ENCODE data around the gene PLLP. TPM values are rescaled to one million over a fixed set of nuclear protein-coding genes. Genes with fewer than 3 reads are reported as not detected.

PLLP gene
- total and polyA plus RNA-seq, 10 of the 15 experiments (the other 5 are each of a cell fraction or from before 2014, with no cell fraction given) = 0.21 to 5.8 (median 0.67) TPM

DNA sequence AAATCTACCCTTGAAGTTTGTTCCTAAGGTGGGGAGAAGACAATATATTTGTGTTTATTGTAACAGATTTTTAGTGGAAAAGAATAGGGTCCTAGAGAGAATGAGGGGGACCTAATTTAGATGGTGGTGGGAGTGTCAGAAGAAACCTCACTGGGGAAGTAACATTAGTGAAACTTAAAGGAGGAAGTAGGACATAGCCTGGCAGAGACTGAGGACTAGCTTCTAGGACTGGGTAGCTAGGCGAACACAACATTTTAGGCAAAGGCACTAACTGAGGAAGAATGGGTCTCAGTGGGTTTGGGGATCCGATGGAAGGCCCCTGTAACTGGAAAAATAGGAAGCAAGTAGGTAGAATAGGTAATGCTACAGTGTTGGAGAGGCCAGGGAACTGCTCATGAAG is 43.6 kb downstream of the PLLP start (continued):
- peak; percentile 49; the same call in 1 of the 2 replicates for TF ChIP-seq PML (IDR thresholded peaks at IDR 0.05; ENCODE audit: low read length)
- TF ChIP-seq WRNIP1 (IDR thresholded peaks at IDR 0.05; ENCODE audit: borderline replicate concordance, low read depth, low read length) = no peak
- peak; percentile 42; the same call in 1 of the 2 replicates for TF ChIP-seq IKZF1 (conservative IDR thresholded peaks at IDR 0.05)

DNA sequence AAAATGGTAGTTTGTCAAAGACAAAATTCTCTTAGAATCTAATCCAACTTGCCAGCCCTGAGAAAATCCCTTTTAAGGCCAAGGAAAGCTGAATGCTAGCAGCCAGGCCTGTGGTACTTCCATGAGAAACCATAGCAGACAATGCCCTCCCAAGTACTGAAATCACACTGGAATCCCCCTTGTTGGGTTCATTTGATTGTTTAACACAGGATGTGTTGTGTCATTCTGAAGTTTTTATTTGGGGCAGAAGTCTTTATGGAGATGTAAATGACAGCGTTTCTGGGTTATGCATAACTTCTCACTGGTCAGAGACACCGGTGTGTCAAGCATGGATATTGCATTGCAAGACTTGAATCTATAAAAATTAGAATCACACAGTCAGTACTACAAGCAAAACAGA is 45.4 kb downstream of the PLLP start:
- H3K27ac ChIP-seq (ENCODE audit: control insufficient read depth, insufficient read depth) = peak overlapping the region; percentile 54; the same call in 1 of the 2 replicates
- H3K9me3 ChIP-seq (replicated peaks; ENCODE audit: control insufficient read depth, insufficient read depth, low read length) = no peaks in the 10 kb centered on the region
- H2AFZ ChIP-seq (ENCODE audit: control insufficient read depth, low read depth, low read length) = no peak overlapping the region
- WGBS (ENCODE audit: insufficient coverage, insufficient replicate concordance, low lambda C conversion rate, missing lambda C conversion rate) = 12% methylated on average over 2 of the region's 2 CpGs
- ChIA-PET CTCF (interaction anchor here (1.1 to 1.4 kb wide), 2 partner anchors 9 to 39 kb away, joined by 3 to 6 read pairs; no protein-coding TSS in a partner anchor), SMC1A (ENCODE audit: uncharacterized antibody, unreplicated experiment) (interaction anchor here (0.8 to 1.2 kb wide), 2 partner anchors 14 to 52 kb away, joined by 3 to 4 read pairs; no protein-coding TSS in a partner anchor), POLR2A (no interaction called here), RAD21 (ENCODE audit: unreplicated experiment) (interaction anchor here (0.8 kb wide), 1 partner anchor 52 kb away, joined by 3 read pairs; no protein-coding TSS in a partner anchor)
- no peaks in the 10 kb centered on the region for H4K20me1 ChIP-seq (ENCODE audit: control insufficient read depth, insufficient read depth)
- H3K4me3 ChIP-seq = no peak overlapping the region
- ATAC-seq (peak; percentile 70), DNase-seq (ENCODE audit: low read depth, low spot score) (no peak), FAIRE-seq (no peak)
- no peaks in the 10 kb centered on the region for H3K79me2 ChIP-seq (ENCODE audit: control insufficient read depth, insufficient read depth, low read length)
- intact Hi-C loops (cut with micrococcal nuclease; ENCODE audit: unreplicated experiment) (no loop called here), in situ Hi-C loops (cut with MboI) (no loop called here)
- no peak overlapping the region for H3K9ac ChIP-seq (ENCODE audit: control insufficient read depth, insufficient read depth, low read length)
- H3K4me2 ChIP-seq (ENCODE audit: control insufficient read depth, insufficient read depth) = no peak overlapping the region
- TSS peak; percentile 36 for BruUV-seq (replicated peaks)
- peaks cover 23% of the 10 kb centered on the region for H3K4me1 ChIP-seq (ENCODE audit: control insufficient read depth, insufficient read depth, low read length)
- H3K36me3 ChIP-seq (ENCODE audit: control insufficient read depth in 2 of 2, insufficient read depth in 2 of 2, low read length in 1 of 2) = peaks cover 0 to 26% of the 10 kb centered on the region in 2 experiments; a peak in 2 of 4 replicates
- no peaks in the 10 kb centered on the region for H3K27me3 ChIP-seq (replicated peaks in 1 of 2; ENCODE audit: control insufficient read depth in 2 of 2, insufficient read depth in 2 of 2, low read length in 1 of 2)
- peak; percentile 56 for TF ChIP-seq EED (IDR thresholded peaks at IDR 0.05; ENCODE audit: low read depth)
- peak; percentile 39; the same call in 1 of the 2 replicates for TF ChIP-seq RUNX3 (IDR thresholded peaks at IDR 0.05; ENCODE audit: low read length)
- TF ChIP-seq, protein P1, sequence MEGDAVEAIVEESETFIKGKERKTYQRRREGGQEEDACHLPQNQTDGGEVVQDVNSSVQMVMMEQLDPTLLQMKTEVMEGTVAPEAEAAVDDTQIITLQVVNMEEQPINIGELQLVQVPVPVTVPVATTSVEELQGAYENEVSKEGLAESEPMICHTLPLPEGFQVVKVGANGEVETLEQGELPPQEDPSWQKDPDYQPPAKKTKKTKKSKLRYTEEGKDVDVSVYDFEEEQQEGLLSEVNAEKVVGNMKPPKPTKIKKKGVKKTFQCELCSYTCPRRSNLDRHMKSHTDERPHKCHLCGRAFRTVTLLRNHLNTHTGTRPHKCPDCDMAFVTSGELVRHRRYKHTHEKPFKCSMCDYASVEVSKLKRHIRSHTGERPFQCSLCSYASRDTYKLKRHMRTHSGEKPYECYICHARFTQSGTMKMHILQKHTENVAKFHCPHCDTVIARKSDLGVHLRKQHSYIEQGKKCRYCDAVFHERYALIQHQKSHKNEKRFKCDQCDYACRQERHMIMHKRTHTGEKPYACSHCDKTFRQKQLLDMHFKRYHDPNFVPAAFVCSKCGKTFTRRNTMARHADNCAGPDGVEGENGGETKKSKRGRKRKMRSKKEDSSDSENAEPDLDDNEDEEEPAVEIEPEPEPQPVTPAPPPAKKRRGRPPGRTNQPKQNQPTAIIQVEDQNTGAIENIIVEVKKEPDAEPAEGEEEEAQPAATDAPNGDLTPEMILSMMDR (IDR thresholded peaks at IDR 0.05 in 2 of 3, conservative IDR thresholded peaks at IDR 0.05 in 1 of 3; ENCODE audit: control insufficient read depth in 2 of 3, extremely low read depth in 1 of 3, insufficient read depth in 1 of 3, low read depth in 3 of 3, low read length in 3 of 3) = no peak
- TF ChIP-seq ATF7 (IDR thresholded peaks at IDR 0.05; ENCODE audit: low read depth) = no peak
- TF ChIP-seq, protein P2, sequence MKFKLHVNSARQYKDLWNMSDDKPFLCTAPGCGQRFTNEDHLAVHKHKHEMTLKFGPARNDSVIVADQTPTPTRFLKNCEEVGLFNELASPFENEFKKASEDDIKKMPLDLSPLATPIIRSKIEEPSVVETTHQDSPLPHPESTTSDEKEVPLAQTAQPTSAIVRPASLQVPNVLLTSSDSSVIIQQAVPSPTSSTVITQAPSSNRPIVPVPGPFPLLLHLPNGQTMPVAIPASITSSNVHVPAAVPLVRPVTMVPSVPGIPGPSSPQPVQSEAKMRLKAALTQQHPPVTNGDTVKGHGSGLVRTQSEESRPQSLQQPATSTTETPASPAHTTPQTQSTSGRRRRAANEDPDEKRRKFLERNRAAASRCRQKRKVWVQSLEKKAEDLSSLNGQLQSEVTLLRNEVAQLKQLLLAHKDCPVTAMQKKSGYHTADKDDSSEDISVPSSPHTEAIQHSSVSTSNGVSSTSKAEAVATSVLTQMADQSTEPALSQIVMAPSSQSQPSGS (IDR thresholded peaks at IDR 0.05; ENCODE audit: low read length) = peak; percentile 43; the same call in 1 of the 2 replicates
- TF ChIP-seq, protein P3, sequence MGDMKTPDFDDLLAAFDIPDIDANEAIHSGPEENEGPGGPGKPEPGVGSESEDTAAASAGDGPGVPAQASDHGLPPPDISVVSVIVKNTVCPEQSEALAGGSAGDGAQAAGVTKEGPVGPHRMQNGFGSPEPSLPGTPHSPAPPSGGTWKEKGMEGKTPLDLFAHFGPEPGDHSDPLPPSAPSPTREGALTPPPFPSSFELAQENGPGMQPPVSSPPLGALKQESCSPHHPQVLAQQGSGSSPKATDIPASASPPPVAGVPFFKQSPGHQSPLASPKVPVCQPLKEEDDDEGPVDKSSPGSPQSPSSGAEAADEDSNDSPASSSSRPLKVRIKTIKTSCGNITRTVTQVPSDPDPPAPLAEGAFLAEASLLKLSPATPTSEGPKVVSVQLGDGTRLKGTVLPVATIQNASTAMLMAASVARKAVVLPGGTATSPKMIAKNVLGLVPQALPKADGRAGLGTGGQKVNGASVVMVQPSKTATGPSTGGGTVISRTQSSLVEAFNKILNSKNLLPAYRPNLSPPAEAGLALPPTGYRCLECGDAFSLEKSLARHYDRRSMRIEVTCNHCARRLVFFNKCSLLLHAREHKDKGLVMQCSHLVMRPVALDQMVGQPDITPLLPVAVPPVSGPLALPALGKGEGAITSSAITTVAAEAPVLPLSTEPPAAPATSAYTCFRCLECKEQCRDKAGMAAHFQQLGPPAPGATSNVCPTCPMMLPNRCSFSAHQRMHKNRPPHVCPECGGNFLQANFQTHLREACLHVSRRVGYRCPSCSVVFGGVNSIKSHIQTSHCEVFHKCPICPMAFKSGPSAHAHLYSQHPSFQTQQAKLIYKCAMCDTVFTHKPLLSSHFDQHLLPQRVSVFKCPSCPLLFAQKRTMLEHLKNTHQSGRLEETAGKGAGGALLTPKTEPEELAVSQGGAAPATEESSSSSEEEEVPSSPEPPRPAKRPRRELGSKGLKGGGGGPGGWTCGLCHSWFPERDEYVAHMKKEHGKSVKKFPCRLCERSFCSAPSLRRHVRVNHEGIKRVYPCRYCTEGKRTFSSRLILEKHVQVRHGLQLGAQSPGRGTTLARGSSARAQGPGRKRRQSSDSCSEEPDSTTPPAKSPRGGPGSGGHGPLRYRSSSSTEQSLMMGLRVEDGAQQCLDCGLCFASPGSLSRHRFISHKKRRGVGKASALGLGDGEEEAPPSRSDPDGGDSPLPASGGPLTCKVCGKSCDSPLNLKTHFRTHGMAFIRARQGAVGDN (IDR thresholded peaks at IDR 0.05) = 0 out of 2 replicates have a peak, but pooled peaks have one; percentile 18
- no peak for TF ChIP-seq WRNIP1 (IDR thresholded peaks at IDR 0.05; ENCODE audit: borderline replicate concordance, low read depth, low read length)
- peak; percentile 59 for TF ChIP-seq IKZF1 (conservative IDR thresholded peaks at IDR 0.05)
- no peak for TF ChIP-seq FOS (IDR thresholded peaks at IDR 0.05; ENCODE audit: borderline replicate concordance, extremely low read depth, insufficient read length)
- peak; percentile 65 to 78 for TF ChIP-seq IKZF2 (IDR thresholded peaks at IDR 0.05)
- TF ChIP-seq, protein P4, sequence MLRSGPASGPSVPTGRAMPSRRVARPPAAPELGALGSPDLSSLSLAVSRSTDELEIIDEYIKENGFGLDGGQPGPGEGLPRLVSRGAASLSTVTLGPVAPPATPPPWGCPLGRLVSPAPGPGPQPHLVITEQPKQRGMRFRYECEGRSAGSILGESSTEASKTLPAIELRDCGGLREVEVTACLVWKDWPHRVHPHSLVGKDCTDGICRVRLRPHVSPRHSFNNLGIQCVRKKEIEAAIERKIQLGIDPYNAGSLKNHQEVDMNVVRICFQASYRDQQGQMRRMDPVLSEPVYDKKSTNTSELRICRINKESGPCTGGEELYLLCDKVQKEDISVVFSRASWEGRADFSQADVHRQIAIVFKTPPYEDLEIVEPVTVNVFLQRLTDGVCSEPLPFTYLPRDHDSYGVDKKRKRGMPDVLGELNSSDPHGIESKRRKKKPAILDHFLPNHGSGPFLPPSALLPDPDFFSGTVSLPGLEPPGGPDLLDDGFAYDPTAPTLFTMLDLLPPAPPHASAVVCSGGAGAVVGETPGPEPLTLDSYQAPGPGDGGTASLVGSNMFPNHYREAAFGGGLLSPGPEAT (IDR thresholded peaks at IDR 0.05; ENCODE audit: low read depth) = peak; percentile 52; the same call in 1 of the 2 replicates
